ENCODE results near the gene ALDH4A1. TPM values are rescaled to one million over a fixed set of nuclear protein-coding genes. Genes with fewer than 3 reads are reported as not detected.

The ALDH4A1 gene
- total RNA-seq, 1 experiment from 2014 or later, result 31.0 TPM

- peak overlapping the region; percentile 98 for H3K4me3 Mint-ChIP-seq
- ChIA-PET POLR2A (no interaction called here), CTCF (interaction anchor here (0.6 to 1.4 kb wide), 3 partner anchors 13 to 16 kb away, joined by 3 to 5 read pairs (median 3); no protein-coding TSS in a partner anchor)
- no peak overlapping the region for H3K27ac Mint-ChIP-seq
- no peaks in the 10 kb centered on the region; the same call in 1 of the 2 replicates for H3K36me3 Mint-ChIP-seq
- H3K27me3 Mint-ChIP-seq (ENCODE audit: low read depth), result no peaks in the 10 kb centered on the region; the same call in none of the 2 replicates
- H3K4me1 Mint-ChIP-seq, result peaks cover 12% of the 10 kb centered on the region
- DNase-seq (ENCODE audit: low spot score) (no peak), ATAC-seq (no peak)
- no peaks in the 10 kb centered on the region for H3K9me3 Mint-ChIP-seq
- TF ChIP-seq ELF4 (CRISPR knock-in tag; IDR thresholded peaks at IDR 0.05; ENCODE audit: low read depth) (no peak), MYBL2 (CRISPR knock-in tag; IDR thresholded peaks at IDR 0.05) (no peak), CREM (CRISPR knock-in tag; IDR thresholded peaks at IDR 0.05) (no peak), CTCF (IDR thresholded peaks at IDR 0.05) (no peak), ZNF425 (CRISPR knock-in tag; conservative IDR thresholded peaks at IDR 0.05) (no peak), AR (CRISPR knock-in tag; IDR thresholded peaks at IDR 0.05) (no peak)
These were observed 2.0 kb downstream of the ALDH4A1 start for GRCh38 chr1:18900303-18900841.

- DNase-seq (ENCODE audit: low spot score), result no peak
- no peak for TF ChIP-seq MXD4 (CRISPR knock-in tag; IDR thresholded peaks at IDR 0.05; ENCODE audit: borderline replicate concordance)
- no peak for TF ChIP-seq FOXK1 (CRISPR knock-in tag; IDR thresholded peaks at IDR 0.05)
- no peak for TF ChIP-seq TEAD1 (CRISPR knock-in tag; IDR thresholded peaks at IDR 0.05)
- no peak for TF ChIP-seq ELF4 (CRISPR knock-in tag; IDR thresholded peaks at IDR 0.05; ENCODE audit: low read depth)
- no peak for TF ChIP-seq RORB (CRISPR knock-in tag; IDR thresholded peaks at IDR 0.05)
- no peak for TF ChIP-seq NFATC4 (CRISPR knock-in tag; IDR thresholded peaks at IDR 0.05)
- no peak for TF ChIP-seq ESRRA (CRISPR knock-in tag; IDR thresholded peaks at IDR 0.05; ENCODE audit: borderline replicate concordance)
- no peak for TF ChIP-seq NR2C2 (CRISPR knock-in tag; IDR thresholded peaks at IDR 0.05)
- TF ChIP-seq MAX (CRISPR knock-in tag; IDR thresholded peaks at IDR 0.05), result no peak
- Mint-ChIP-seq H3K9me3 (no peaks in the 10 kb centered on the region), H3K27ac (no peak overlapping the region), H3K27me3 (ENCODE audit: low read depth) (no peaks in the 10 kb centered on the region; the same call in none of the 2 replicates), H3K4me3 (no peak overlapping the region), H3K4me1 (peaks cover 12% of the 10 kb centered on the region), H3K36me3 (no peaks in the 10 kb centered on the region; the same call in 1 of the 2 replicates)
- CTCF ChIA-PET, result interaction anchor here (1.4 kb wide), 1 partner anchor 14 kb away, joined by 3 read pairs; no protein-coding TSS in a partner anchor
- ATAC-seq, result no peak
- POLR2A ChIA-PET, result no interaction called here
These were observed 2.8 kb downstream of the ALDH4A1 start for GRCh38 chr1:18899363-18900049.

- Mint-ChIP-seq H3K36me3 (no peaks in the 10 kb centered on the region; the same call in 1 of the 2 replicates), H3K27me3 (ENCODE audit: low read depth) (no peaks in the 10 kb centered on the region; the same call in 1 of the 2 replicates), H3K4me3 (no peak overlapping the region), H3K27ac (no peak overlapping the region; the same call in 1 of the 2 replicates), H3K9me3 (no peaks in the 10 kb centered on the region), H3K4me1 (peaks cover 12% of the 10 kb centered on the region)
- ATAC-seq, result no peak
- DNase-seq (ENCODE audit: low spot score), result no peak
- ChIA-PET POLR2A (no interaction called here), CTCF (no interaction called here)
- TF ChIP-seq ZNF121 (CRISPR knock-in tag; IDR thresholded peaks at IDR 0.05) (no peak), NFE2L1 (CRISPR knock-in tag; IDR thresholded peaks at IDR 0.05) (no peak), FOXJ3 (CRISPR knock-in tag; IDR thresholded peaks at IDR 0.05; ENCODE audit: borderline replicate concordance) (no peak), ZBTB43 (CRISPR knock-in tag; IDR thresholded peaks at IDR 0.05) (no peak), USF2 (CRISPR knock-in tag; IDR thresholded peaks at IDR 0.05) (no peak), IRF1 (CRISPR knock-in tag; IDR thresholded peaks at IDR 0.05) (no peak), GABPB1 (CRISPR knock-in tag; IDR thresholded peaks at IDR 0.05) (no peak)
These were observed 3.8 kb downstream of the ALDH4A1 start for GRCh38 chr1:18898567-18898966.
